Kidney glomerular epithelial cell (primary cell): Measurements from ENCODE around the gene ABCA13.

ENCODE experiments used
- DNase-seq: peaks from one replicate; lab custom pipeline; 2025; lab: John Stamatoyannopoulos, UW

Gene ABCA13

GRCh38 chr7:48637382-48637781 is 466.1 kb downstream of the ABCA13 start:
- DNase-seq, result no peak

GRCh38 chr7:48638041-48638440 is 466.8 kb downstream of the ABCA13 start:
- no peak for DNase-seq

- DNase-seq, result no peak
These were observed 472.3 kb downstream of the ABCA13 start for GRCh38 chr7:48643431-48644013.

- DNase-seq, result no peak
These were observed 486.9 kb downstream of the ABCA13 start for GRCh38 chr7:48658138-48658537.

GRCh38 chr7:48660306-48660870 is 489.1 kb downstream of the ABCA13 start:
- DNase-seq, result no peak

GRCh38 chr7:48664241-48664640 is 493.0 kb downstream of the ABCA13 start:
- no peak for DNase-seq

GRCh38 chr7:48665353-48666135 is 494.3 kb downstream of the ABCA13 start:
- DNase-seq, result no peak

- DNase-seq, result no peak
These were observed 496.1 kb downstream of the ABCA13 start for GRCh38 chr7:48667407-48667806.

- no peak for DNase-seq
These were observed 500.4 kb downstream of the ABCA13 start for GRCh38 chr7:48671656-48672055.

GRCh38 chr7:48681006-48681405 is 509.7 kb downstream of the ABCA13 start:
- DNase-seq, result peak; percentile 70

GRCh38 chr7:48691788-48692187 is 520.5 kb downstream of the ABCA13 start:
- DNase-seq, result no peak
